ENCODE results near the gene TOMM6.

TOMM6 gene

DNA sequence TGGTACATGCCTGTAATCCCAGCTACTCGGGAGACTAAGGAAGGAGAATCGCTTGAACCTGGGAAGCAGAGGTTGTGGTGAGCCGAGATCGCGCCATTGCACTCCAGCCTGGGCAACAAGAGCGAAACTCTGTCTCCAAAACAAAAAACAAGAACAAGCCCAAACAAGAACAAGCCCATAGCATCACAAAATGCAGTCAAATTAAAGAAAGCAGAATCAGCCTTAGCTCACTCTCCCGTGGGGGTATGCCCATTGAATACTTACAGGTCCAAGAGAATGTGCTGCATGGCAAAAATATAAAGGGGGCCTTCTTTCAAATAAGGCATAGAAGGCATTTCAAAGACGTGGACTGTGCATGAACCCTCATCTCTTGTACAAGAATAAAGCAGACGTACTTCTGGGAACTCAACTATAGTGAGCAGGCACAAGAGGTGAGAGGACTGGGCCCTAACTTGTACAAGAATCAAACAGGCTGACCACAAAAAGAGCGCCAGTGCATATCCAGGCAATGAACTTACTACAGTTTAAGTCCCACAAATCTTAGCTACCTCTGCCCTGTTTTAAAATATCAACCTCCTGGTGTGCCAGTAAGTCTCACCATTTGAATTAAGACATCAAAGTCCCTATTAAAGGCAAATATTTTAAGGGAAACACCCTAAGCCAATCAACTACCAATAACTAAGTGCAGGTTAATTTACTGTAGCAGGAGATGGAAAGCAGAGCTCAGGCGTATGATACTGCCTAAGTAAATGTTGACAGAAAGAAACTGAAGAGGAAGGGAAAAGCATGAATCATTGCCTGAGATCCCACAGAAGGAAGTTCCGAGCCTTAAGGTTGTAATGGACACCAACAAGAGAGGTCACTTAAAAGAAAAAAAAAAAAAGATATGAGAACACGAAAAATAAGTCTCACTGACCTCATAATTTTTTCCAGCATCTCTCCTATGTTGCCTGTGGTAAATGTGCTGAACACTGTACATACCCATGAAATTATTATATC lies 37.4 kb downstream of the TOMM6 start:
- peak; percentile 96 for FAIRE-seq

DNA sequence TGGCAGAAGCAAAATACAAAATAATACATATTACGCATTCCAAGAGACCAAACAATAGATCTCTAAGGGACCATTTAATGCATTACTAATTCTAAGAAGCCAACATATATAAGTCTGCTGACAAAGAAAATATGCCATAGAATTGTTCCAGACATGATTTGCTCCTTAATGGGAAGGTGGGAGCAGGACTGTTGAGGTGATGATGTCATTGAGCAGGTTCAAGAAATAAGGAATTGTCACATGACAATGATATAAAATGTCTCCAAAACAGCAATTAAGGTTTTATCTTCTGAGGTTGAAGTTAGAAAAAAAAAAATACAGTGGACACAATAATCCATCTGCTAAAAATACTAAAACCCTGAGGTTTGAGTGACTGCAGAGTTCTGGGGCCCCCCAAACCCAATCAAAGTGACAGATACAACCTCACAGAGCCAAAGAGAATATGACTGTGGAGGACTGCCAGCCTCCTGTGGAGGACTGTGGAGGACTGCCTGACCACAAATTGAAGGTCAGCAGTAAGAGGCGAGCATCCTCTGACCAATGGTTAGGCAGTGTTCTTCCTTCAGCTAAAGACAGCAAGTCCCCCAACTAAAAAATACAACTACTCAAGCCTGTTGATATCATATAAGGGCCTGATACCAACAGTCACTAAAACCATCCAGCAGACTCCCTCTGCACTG lies 39.0 kb downstream of the TOMM6 start:
- no peak for FAIRE-seq

DNA sequence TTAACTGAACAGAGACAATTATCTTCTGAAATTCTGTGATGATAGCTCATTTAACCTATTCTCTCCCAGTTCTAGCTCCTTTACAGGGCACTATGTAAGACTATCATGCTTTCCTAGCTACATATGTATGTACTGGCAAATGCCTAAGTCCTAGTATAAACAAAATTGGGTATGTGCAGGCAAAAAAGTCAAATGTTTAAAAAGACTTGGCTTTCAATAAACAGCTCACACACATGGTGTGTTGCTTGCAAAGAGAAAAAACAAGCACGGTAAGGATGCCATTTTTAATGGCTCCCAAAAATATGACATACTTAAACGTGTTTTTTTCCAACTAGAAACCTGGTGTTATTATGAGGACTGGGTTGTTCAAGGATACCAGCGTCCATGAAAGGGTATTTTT lies 44.8 kb downstream of the TOMM6 start:
- FAIRE-seq = no peak

DNA sequence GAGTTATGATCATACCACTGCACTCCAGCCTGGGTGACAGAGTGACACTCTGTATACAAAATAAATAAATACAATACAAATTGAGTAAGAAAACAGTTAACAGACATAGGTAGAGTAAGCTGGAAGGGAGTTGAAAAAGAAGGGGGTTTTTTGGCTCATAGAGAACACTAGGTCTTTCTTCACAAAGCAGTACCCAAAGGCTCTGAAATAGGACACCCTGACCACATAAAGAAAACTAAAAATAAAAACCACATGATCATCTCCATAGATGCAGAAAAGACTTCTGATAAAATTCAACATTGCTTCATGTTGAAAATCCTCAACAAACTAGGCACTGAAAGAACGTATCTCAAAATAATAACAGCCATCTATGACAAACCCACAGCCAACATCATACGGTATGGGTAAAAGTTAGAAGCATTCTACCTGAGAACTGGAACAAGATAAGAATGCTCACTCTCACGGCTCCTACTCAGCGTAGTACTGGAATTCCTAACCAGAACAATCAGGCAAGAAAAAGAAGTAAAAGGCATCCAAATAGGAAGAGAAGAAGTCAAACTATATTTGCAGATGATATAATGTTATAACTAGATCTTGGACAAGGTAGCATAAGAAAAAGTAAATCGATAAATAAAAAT lies 48.6 kb downstream of the TOMM6 start:
- FAIRE-seq = peak; percentile 30

DNA sequence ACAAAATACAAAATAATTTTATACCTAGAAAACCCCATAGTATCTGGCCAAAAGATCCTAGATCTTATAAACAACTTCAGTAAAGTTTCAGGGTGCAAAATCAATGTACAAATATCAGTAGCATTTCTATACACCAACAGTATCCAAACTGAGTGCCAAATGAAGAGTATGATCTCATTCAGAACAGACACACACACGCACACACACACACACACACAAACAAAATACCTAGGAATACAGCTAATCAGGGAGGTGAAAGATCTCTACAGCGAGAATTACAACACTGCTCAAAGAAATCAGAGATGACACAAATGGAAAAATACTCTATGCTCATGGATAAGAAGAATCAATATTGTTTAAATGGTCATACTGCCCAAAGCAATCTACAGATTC lies 49.2 kb downstream of the TOMM6 start:
- no peak for FAIRE-seq

All from islet of Langerhans (tissue), 1 donor.